Left ventricle myocardium inferior (tissue), 1 donor: ENCODE measurements around the gene SLC23A2. TPM values are rescaled to one million over a fixed set of nuclear protein-coding genes. Genes with fewer than 3 reads are reported as not detected.
A peak's percentile ranks its signal among the peaks of the same experiment; 100 is the strongest.
"Not testable (repeated sequence)": the region's sequence is repeated elsewhere in the genome, so short reads cannot be mapped to it uniquely, and the experiment has no call there.

ENCODE experiments used
- DNase-seq: peaks from one replicate; pipeline ENCODE4 v3.0.0-alpha.2; 2020
- H3K27ac ChIP-seq: fragments of 200-600 bp; replicated peaks from 2 replicates; pipeline ENCODE4 v1.8.0; 2021
- H3K27me3 ChIP-seq: fragments of 200-600 bp; 2 replicates; pipeline ENCODE4 v1.8.0; 2021; ENCODE audit warnings: low read depth
- H3K36me3 ChIP-seq: fragments of 200-600 bp; 2 replicates; pipeline ENCODE4 v1.8.0; 2021
- H3K4me1 ChIP-seq: fragments of 200-600 bp; 2 replicates; pipeline ENCODE4 v1.8.0; 2021
- H3K4me3 ChIP-seq: fragments of 200-600 bp; 2 replicates; pipeline ENCODE4 v1.8.0; 2021; ENCODE audit warnings: mild to moderate bottlenecking, moderate library complexity
- H3K9me3 ChIP-seq: fragments of 200-600 bp; replicated peaks from 2 replicates; pipeline ENCODE4 v1.8.0; 2021
- intact Hi-C: fragments of 100-400 bp; cut with micrococcal nuclease; formaldehyde crosslinking; loops from one replicate; pipeline ENCODE4 v1.11.0; 2022
- total RNA-seq: library from RNA; stranded (reverse); fragmentation: NEBNext Ultra II Directional; extraction: Animal tissue kit (Norgen Biotek cat#: 25700); gene quantifications from one replicate; pipeline ENCODE4 v1.2.1, GENCODE V29; 2021
- TF ChIP-seq, protein P1 (sequence below): fragments of 200-600 bp; IDR thresholded peaks from 2 replicates; pipeline ENCODE4 v1.8.0; 2021; ENCODE audit warnings: antibody characterized with exemption, mild to moderate bottlenecking, borderline replicate concordance
- donor health status: DM: no; HTN: yes; CAD: no; lungs with severe emphysema.

The SLC23A2 gene
- total RNA-seq, 1 donor from 2014 or later = 6.3 TPM

- no peaks in the 10 kb centered on the region for H3K27me3 ChIP-seq
- TF ChIP-seq, protein P1, sequence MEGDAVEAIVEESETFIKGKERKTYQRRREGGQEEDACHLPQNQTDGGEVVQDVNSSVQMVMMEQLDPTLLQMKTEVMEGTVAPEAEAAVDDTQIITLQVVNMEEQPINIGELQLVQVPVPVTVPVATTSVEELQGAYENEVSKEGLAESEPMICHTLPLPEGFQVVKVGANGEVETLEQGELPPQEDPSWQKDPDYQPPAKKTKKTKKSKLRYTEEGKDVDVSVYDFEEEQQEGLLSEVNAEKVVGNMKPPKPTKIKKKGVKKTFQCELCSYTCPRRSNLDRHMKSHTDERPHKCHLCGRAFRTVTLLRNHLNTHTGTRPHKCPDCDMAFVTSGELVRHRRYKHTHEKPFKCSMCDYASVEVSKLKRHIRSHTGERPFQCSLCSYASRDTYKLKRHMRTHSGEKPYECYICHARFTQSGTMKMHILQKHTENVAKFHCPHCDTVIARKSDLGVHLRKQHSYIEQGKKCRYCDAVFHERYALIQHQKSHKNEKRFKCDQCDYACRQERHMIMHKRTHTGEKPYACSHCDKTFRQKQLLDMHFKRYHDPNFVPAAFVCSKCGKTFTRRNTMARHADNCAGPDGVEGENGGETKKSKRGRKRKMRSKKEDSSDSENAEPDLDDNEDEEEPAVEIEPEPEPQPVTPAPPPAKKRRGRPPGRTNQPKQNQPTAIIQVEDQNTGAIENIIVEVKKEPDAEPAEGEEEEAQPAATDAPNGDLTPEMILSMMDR = no peak
- intact Hi-C loops = no loop called here
- H3K27ac ChIP-seq = peak overlapping the region; percentile 57
- no peaks in the 10 kb centered on the region for H3K36me3 ChIP-seq
- peak overlapping the region; percentile 28 for H3K4me3 ChIP-seq
- DNase-seq = peak; percentile 50
- H3K4me1 ChIP-seq = peaks cover 11% of the 10 kb centered on the region
- H3K9me3 ChIP-seq = no peaks in the 10 kb centered on the region
Measured at GRCh38 chr20:4925842-4926530, 75.3 kb downstream of the SLC23A2 start.

DNA sequence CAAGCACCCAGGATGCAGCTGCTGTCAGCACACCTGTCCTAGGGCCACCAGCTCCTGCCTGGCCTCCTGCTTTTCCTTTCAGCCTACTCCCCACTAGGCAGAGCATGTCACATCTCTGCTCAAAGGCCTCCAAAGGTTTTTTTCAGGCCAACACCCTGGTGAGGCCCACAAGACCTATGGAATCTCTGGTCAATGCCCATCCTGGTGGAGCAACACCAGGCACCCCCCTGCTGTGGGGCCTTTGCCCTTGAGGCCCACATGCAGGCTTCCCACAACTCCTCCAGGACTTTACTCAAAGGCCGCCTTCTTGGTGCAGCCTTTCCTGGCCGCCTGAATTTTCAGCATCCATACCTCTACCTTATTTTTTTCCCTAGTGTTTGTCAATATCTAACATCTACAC lies 76.9 kb downstream of the SLC23A2 start:
- Histone ChIP-seq H3K27ac (no peak overlapping the region), H3K9me3 (no peaks in the 10 kb centered on the region), H3K4me1 (peaks cover 11% of the 10 kb centered on the region), H3K27me3 (no peaks in the 10 kb centered on the region), H3K36me3 (no peaks in the 10 kb centered on the region), H3K4me3 (no peak overlapping the region)
- TF ChIP-seq, protein P1 = no peak
- intact Hi-C loops = no loop called here
- DNase-seq = no peak

- DNase-seq = no peak
- Histone ChIP-seq H3K27me3 (no peaks in the 10 kb centered on the region), H3K4me3 (no peak overlapping the region), H3K27ac (no peak overlapping the region), H3K36me3 (no peaks in the 10 kb centered on the region), H3K9me3 (no peaks in the 10 kb centered on the region), H3K4me1 (peaks cover 11% of the 10 kb centered on the region)
- intact Hi-C loops = no loop called here
- TF ChIP-seq, protein P1 = no peak
Measured at GRCh38 chr20:4924032-4924431, 77.3 kb downstream of the SLC23A2 start.

GRCh38 chr20:4922186-4922585 lies 79.1 kb downstream of the SLC23A2 start:
- TF ChIP-seq, protein P1 = no peak

DNA sequence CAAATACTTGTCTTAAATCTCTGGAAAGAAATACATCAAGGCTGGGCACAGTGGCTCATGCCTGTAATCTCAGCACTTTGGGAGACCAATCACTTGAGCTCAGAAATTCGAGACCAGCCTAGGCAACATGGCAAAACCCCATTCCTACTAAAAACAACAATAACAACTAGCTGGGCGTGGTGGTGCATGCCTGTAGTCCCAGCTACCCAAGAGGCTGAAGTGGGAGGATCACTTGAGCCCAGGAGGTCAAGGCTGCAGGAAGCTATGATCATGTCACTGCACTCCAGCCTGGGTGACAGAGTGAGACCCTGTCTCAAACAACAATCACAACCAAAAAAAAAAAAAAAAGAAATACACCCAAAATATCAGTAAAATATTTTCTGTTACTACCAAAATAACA lies 80.0 kb downstream of the SLC23A2 start:
- H3K36me3 ChIP-seq, H3K27me3 ChIP-seq, DNase-seq, intact Hi-C loops, H3K9me3 ChIP-seq, H3K27ac ChIP-seq, H3K4me3 ChIP-seq: not testable (repeated sequence)
- peaks cover 27% of the 10 kb centered on the region for H3K4me1 ChIP-seq

More at GRCh38 chr20:4922186-4922585, 79.1 kb downstream of the SLC23A2 start:
- Histone ChIP-seq H3K4me3 (no peak overlapping the region), H3K27me3 (no peaks in the 10 kb centered on the region), H3K27ac (no peak overlapping the region), H3K4me1 (peaks cover 26% of the 10 kb centered on the region), H3K9me3 (no peaks in the 10 kb centered on the region), H3K36me3 (no peaks in the 10 kb centered on the region)
- intact Hi-C loops = no loop called here
- no peak for DNase-seq

DNA sequence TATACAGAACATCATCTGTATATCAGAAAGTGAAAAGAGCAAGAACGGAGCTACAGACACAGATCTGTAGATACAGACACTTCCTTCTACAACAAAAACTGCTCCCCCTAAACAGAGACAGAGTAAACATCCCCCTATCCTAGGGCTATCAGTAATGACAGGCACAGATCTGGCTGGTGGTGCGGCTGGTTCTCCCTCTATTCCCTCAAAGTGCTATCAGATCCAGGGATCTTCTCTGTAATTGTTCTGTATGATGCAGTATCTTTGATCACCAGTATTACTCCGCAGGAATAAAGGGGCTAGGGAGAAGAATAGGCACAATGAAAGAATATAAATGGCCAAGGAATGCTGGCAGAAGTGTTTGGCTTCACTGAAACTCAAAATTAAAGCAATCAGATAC lies 80.7 kb downstream of the SLC23A2 start:
- no peak for DNase-seq
- TF ChIP-seq, protein P1 = no peak
- no peak overlapping the region for H3K4me3 ChIP-seq
- intact Hi-C loops = no loop called here
- peaks cover 23% of the 10 kb centered on the region for H3K4me1 ChIP-seq
- H3K36me3 ChIP-seq = no peaks in the 10 kb centered on the region
- no peak overlapping the region for H3K27ac ChIP-seq
- H3K9me3 ChIP-seq = no peaks in the 10 kb centered on the region
- no peaks in the 10 kb centered on the region for H3K27me3 ChIP-seq
